Measurements from ENCODE around the gene MYO5A.
A peak's percentile ranks its signal among the peaks of the same experiment; 100 is the strongest.

Gene MYO5A

DNA sequence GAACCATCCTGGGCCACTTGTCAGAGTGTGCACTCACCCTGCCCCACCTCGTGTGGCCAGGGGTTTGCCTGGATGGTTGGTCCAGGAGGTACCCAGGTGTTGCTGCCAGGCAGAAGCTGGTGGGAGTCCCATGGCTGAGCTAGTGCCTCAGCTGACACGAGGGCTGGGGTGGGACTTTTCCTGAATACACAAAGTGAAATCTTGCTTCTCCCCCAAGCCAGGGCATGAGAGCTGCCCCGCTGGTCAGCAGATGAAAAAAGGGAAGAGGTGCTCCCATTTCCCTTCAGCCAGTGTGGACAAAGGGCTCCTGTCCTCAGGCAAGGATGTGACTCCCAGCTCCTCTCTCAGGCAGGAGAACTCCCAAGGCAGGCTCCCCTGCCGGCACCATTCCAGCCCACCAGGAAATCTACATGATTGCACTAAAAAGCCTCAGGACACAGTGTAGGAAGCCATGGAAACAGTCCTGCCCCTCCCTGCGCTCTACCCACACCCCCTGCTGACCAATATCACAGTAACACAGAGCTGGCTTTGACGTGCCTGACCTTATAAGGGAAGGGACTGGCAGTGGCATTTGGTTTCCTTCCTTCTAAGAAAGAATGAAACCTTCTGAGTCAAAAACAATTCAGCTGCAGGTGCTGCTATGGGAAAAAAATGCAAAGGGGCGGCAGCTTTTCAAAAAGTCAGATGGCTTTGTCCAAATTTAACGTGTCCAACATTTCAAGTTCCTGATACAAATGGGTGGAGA lies 267.0 kb downstream of the MYO5A start:
- peak; percentile 18 to 33 for DNase-seq (ENCODE audit: low read depth in 1 of 2, low spot score in 1 of 2)
- no peak overlapping the region for H3K27ac ChIP-seq (replicated peaks)
- TF ChIP-seq GABPA (IDR thresholded peaks at IDR 0.05; ENCODE audit: low read depth) = no peak
- TF ChIP-seq, protein P1, sequence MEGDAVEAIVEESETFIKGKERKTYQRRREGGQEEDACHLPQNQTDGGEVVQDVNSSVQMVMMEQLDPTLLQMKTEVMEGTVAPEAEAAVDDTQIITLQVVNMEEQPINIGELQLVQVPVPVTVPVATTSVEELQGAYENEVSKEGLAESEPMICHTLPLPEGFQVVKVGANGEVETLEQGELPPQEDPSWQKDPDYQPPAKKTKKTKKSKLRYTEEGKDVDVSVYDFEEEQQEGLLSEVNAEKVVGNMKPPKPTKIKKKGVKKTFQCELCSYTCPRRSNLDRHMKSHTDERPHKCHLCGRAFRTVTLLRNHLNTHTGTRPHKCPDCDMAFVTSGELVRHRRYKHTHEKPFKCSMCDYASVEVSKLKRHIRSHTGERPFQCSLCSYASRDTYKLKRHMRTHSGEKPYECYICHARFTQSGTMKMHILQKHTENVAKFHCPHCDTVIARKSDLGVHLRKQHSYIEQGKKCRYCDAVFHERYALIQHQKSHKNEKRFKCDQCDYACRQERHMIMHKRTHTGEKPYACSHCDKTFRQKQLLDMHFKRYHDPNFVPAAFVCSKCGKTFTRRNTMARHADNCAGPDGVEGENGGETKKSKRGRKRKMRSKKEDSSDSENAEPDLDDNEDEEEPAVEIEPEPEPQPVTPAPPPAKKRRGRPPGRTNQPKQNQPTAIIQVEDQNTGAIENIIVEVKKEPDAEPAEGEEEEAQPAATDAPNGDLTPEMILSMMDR (IDR thresholded peaks at IDR 0.05; ENCODE audit: insufficient read depth, low read length) = no peak
- TF ChIP-seq POLR2AphosphoS5 (IDR thresholded peaks at IDR 0.05; ENCODE audit: low read depth) = no peak
- TF ChIP-seq, protein P2, sequence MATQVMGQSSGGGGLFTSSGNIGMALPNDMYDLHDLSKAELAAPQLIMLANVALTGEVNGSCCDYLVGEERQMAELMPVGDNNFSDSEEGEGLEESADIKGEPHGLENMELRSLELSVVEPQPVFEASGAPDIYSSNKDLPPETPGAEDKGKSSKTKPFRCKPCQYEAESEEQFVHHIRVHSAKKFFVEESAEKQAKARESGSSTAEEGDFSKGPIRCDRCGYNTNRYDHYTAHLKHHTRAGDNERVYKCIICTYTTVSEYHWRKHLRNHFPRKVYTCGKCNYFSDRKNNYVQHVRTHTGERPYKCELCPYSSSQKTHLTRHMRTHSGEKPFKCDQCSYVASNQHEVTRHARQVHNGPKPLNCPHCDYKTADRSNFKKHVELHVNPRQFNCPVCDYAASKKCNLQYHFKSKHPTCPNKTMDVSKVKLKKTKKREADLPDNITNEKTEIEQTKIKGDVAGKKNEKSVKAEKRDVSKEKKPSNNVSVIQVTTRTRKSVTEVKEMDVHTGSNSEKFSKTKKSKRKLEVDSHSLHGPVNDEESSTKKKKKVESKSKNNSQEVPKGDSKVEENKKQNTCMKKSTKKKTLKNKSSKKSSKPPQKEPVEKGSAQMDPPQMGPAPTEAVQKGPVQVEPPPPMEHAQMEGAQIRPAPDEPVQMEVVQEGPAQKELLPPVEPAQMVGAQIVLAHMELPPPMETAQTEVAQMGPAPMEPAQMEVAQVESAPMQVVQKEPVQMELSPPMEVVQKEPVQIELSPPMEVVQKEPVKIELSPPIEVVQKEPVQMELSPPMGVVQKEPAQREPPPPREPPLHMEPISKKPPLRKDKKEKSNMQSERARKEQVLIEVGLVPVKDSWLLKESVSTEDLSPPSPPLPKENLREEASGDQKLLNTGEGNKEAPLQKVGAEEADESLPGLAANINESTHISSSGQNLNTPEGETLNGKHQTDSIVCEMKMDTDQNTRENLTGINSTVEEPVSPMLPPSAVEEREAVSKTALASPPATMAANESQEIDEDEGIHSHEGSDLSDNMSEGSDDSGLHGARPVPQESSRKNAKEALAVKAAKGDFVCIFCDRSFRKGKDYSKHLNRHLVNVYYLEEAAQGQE (IDR thresholded peaks at IDR 0.05; ENCODE audit: insufficient replicate concordance, low read depth) = no peak
- H3K27me3 ChIP-seq (ENCODE audit: insufficient read depth, poor library complexity, severe bottlenecking) = no peaks in the 10 kb centered on the region
- H3K4me3 ChIP-seq (replicated peaks; ENCODE audit: insufficient read depth, low read length) = no peak overlapping the region

DNA sequence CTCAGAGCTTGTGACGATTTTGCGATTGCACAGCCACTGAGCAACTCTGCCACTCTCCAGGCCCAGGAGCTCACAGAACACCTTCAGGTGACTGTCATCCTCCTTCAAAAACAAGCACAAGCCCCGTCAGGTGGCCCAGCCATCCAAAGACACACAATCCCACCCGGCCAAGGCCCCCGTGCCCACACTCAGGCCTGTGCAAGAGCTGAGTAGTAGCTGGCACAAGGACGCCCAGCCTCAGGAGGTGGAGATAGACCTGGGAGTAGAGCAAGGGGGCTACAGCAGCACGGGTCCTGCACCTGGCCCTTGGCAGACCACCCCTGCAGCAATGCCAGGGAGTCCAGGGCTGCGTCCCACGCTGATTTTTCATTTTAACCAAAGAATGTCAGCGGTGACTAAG lies 267.7 kb downstream of the MYO5A start:
- no peak for TF ChIP-seq SPI1 (IDR thresholded peaks at IDR 0.05; ENCODE audit: borderline replicate concordance, low read depth)
- no peak for TF ChIP-seq GABPA (IDR thresholded peaks at IDR 0.05; ENCODE audit: low read depth)
- TF ChIP-seq, protein P2 (IDR thresholded peaks at IDR 0.05; ENCODE audit: insufficient replicate concordance, low read depth) = no peak
- no peak for TF ChIP-seq POLR2AphosphoS5 (IDR thresholded peaks at IDR 0.05; ENCODE audit: low read depth)
- TF ChIP-seq, protein P1 (IDR thresholded peaks at IDR 0.05; ENCODE audit: insufficient read depth, low read length) = no peak
- no peak for DNase-seq (ENCODE audit: low read depth in 1 of 2, low spot score in 1 of 2)
- Histone ChIP-seq H3K4me3 (replicated peaks; ENCODE audit: insufficient read depth, low read length) (no peak overlapping the region), H3K27ac (replicated peaks) (no peak overlapping the region), H3K27me3 (ENCODE audit: insufficient read depth, poor library complexity, severe bottlenecking) (no peaks in the 10 kb centered on the region)

DNA sequence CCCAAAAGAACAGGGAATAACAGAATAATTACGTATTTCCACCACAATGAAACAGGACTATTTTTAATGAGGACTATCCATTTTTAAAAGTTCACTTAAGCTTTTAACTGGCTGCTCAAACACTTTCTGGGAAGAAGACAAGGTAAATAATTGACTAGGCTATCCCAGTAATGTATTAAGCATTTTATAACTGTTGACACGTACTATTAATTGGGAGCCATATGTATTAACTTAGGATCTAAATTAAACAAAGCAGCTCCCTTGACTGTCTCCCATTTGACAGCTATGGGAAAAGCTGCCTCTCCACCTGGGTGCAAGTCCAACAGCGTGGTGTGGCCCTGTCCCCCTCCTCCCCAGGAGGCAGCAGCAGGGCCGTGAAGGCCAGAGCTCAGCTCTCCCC lies 269.2 kb downstream of the MYO5A start:
- Histone ChIP-seq H3K27ac (replicated peaks) (no peak overlapping the region), H3K27me3 (ENCODE audit: insufficient read depth, poor library complexity, severe bottlenecking) (no peaks in the 10 kb centered on the region), H3K4me3 (replicated peaks; ENCODE audit: insufficient read depth, low read length) (no peak overlapping the region)
- DNase-seq (ENCODE audit: low read depth in 1 of 2, low spot score in 1 of 2) = no peak
- TF ChIP-seq GABPA (IDR thresholded peaks at IDR 0.05; ENCODE audit: low read depth) (no peak), SPI1 (IDR thresholded peaks at IDR 0.05; ENCODE audit: borderline replicate concordance, low read depth) (no peak)
- TF ChIP-seq, protein P1 (IDR thresholded peaks at IDR 0.05; ENCODE audit: insufficient read depth, low read length) = no peak
- TF ChIP-seq, protein P2 (IDR thresholded peaks at IDR 0.05; ENCODE audit: insufficient replicate concordance, low read depth) = no peak
